Measurements from ENCODE around the gene RSPH10B. TPM values are rescaled to one million over a fixed set of nuclear protein-coding genes. Genes with fewer than 3 reads are reported as not detected.
"Not testable (repeated sequence)": the region's sequence is repeated elsewhere in the genome, so short reads cannot be mapped to it uniquely, and the experiment has no call there.

The RSPH10B gene
- total and polyA plus RNA-seq, 2 donors (not counting 1 experiment from before 2014, with no cell fraction given) = 0.07 to 0.20 TPM

GRCh38 chr7:5979680-5980314 is 9.3 kb upstream of the RSPH10B start:
- H3K9me3 ChIP-seq (ENCODE audit: control extremely low read depth in 1 of 3, control insufficient read depth in 2 of 3, insufficient read depth in 1 of 3, low read length in 2 of 3); H3K4me3 ChIP-seq (ENCODE audit: control extremely low read depth in 1 of 5, extremely low read depth in 1 of 5, insufficient read depth in 1 of 5, low read depth in 2 of 5, low read length in 4 of 5); H4K20me1 ChIP-seq (ENCODE audit: control insufficient read depth, insufficient read depth, low read length, poor library complexity, severe bottlenecking); DNase-seq; POLR2A ChIA-PET; H2AFZ ChIP-seq (ENCODE audit: insufficient read depth, low read depth, low read length, poor library complexity, severe bottlenecking); H3K27me3 ChIP-seq (replicated peaks in 1 of 4; ENCODE audit: control extremely low read depth in 1 of 4, control insufficient read depth in 3 of 4, insufficient read depth in 4 of 4, low read length in 3 of 4); intact Hi-C loops (cut with micrococcal nuclease); H3K4me2 ChIP-seq (replicated peaks; ENCODE audit: low read depth, low read length, poor library complexity, severe bottlenecking); H3K27ac Mint-ChIP-seq; CTCF ChIA-PET; H3K4me1 Mint-ChIP-seq; H3K27me3 Mint-ChIP-seq; H3K79me2 ChIP-seq (ENCODE audit: control insufficient read depth, insufficient read depth, low read length); H3K36me3 ChIP-seq (replicated peaks in 1 of 2; ENCODE audit: control extremely low read depth in 1 of 2, control insufficient read depth in 1 of 2, extremely low read depth in 1 of 2, insufficient read depth in 2 of 2, low read length in 1 of 2); ATAC-seq (ENCODE audit: low read depth); H3K4me3 Mint-ChIP-seq; H3K9ac ChIP-seq (ENCODE audit: low read length); H3K9me3 Mint-ChIP-seq (ENCODE audit: insufficient read depth); H3K27ac ChIP-seq (ENCODE audit: low read length in 2 of 2); H3K4me1 ChIP-seq (ENCODE audit: control insufficient read depth in 2 of 2, insufficient read depth in 2 of 2, low read length in 2 of 2): not testable (repeated sequence)
- WGBS (ENCODE audit: insufficient coverage) = no CpG with 5 or more reads among the region's 12 CpGs

GRCh38 chr7:5973580-5973979 is 3.1 kb upstream of the RSPH10B start:
- H3K27me3 ChIP-seq (replicated peaks in 1 of 4; ENCODE audit: control extremely low read depth in 1 of 4, control insufficient read depth in 3 of 4, insufficient read depth in 4 of 4, low read length in 3 of 4); H3K27ac ChIP-seq (ENCODE audit: low read length in 2 of 2); H3K9me3 ChIP-seq (ENCODE audit: control extremely low read depth in 1 of 3, control insufficient read depth in 2 of 3, insufficient read depth in 1 of 3, low read length in 2 of 3); H2AFZ ChIP-seq (ENCODE audit: insufficient read depth, low read depth, low read length, poor library complexity, severe bottlenecking); H3K27me3 Mint-ChIP-seq; H3K4me3 ChIP-seq (ENCODE audit: control extremely low read depth in 1 of 5, extremely low read depth in 1 of 5, insufficient read depth in 1 of 5, low read depth in 2 of 5, low read length in 4 of 5); H3K4me2 ChIP-seq (replicated peaks; ENCODE audit: low read depth, low read length, poor library complexity, severe bottlenecking); H3K9ac ChIP-seq (ENCODE audit: low read length); ATAC-seq (ENCODE audit: low read depth); CTCF ChIA-PET; H3K9me3 Mint-ChIP-seq (ENCODE audit: insufficient read depth); H3K27ac Mint-ChIP-seq; intact Hi-C loops (cut with micrococcal nuclease); DNase-seq; H3K4me3 Mint-ChIP-seq; H4K20me1 ChIP-seq (ENCODE audit: control insufficient read depth, insufficient read depth, low read length, poor library complexity, severe bottlenecking); POLR2A ChIA-PET; H3K79me2 ChIP-seq (ENCODE audit: control insufficient read depth, insufficient read depth, low read length); H3K36me3 ChIP-seq (replicated peaks in 1 of 2; ENCODE audit: control extremely low read depth in 1 of 2, control insufficient read depth in 1 of 2, extremely low read depth in 1 of 2, insufficient read depth in 2 of 2, low read length in 1 of 2); H3K4me1 Mint-ChIP-seq; H3K4me1 ChIP-seq (ENCODE audit: control insufficient read depth in 2 of 2, insufficient read depth in 2 of 2, low read length in 2 of 2): not testable (repeated sequence)
- WGBS (ENCODE audit: insufficient coverage) = no CpG with 5 or more reads among the region's 8 CpGs

GRCh38 chr7:5963810-5964209 is 6.7 kb downstream of the RSPH10B start:
- H3K36me3 ChIP-seq (replicated peaks in 1 of 2; ENCODE audit: control extremely low read depth in 1 of 2, control insufficient read depth in 1 of 2, extremely low read depth in 1 of 2, insufficient read depth in 2 of 2, low read length in 1 of 2); H3K27me3 ChIP-seq (replicated peaks in 1 of 4; ENCODE audit: control extremely low read depth in 1 of 4, control insufficient read depth in 3 of 4, insufficient read depth in 4 of 4, low read length in 3 of 4); H4K20me1 ChIP-seq (ENCODE audit: control insufficient read depth, insufficient read depth, low read length, poor library complexity, severe bottlenecking); H3K4me3 Mint-ChIP-seq; H3K79me2 ChIP-seq (ENCODE audit: control insufficient read depth, insufficient read depth, low read length); H3K4me3 ChIP-seq (ENCODE audit: control extremely low read depth in 1 of 5, extremely low read depth in 1 of 5, insufficient read depth in 1 of 5, low read depth in 2 of 5, low read length in 4 of 5); H3K9me3 Mint-ChIP-seq (ENCODE audit: insufficient read depth); DNase-seq; ATAC-seq (ENCODE audit: low read depth); H2AFZ ChIP-seq (ENCODE audit: insufficient read depth, low read depth, low read length, poor library complexity, severe bottlenecking); H3K27ac ChIP-seq (ENCODE audit: low read length in 2 of 2); H3K4me2 ChIP-seq (replicated peaks; ENCODE audit: low read depth, low read length, poor library complexity, severe bottlenecking); H3K4me1 Mint-ChIP-seq; H3K27ac Mint-ChIP-seq; H3K9ac ChIP-seq (ENCODE audit: low read length); H3K4me1 ChIP-seq (ENCODE audit: control insufficient read depth in 2 of 2, insufficient read depth in 2 of 2, low read length in 2 of 2); CTCF ChIA-PET; intact Hi-C loops (cut with micrococcal nuclease); POLR2A ChIA-PET; H3K9me3 ChIP-seq (ENCODE audit: control extremely low read depth in 1 of 3, control insufficient read depth in 2 of 3, insufficient read depth in 1 of 3, low read length in 2 of 3); H3K27me3 Mint-ChIP-seq: not testable (repeated sequence)
- WGBS (ENCODE audit: insufficient coverage) = no CpG with 5 or more reads among the region's 7 CpGs

GRCh38 chr7:5963205-5963604 is 7.3 kb downstream of the RSPH10B start:
- H3K4me1 ChIP-seq (ENCODE audit: control insufficient read depth in 2 of 2, insufficient read depth in 2 of 2, low read length in 2 of 2); H3K27me3 Mint-ChIP-seq; ATAC-seq (ENCODE audit: low read depth); H3K4me2 ChIP-seq (replicated peaks; ENCODE audit: low read depth, low read length, poor library complexity, severe bottlenecking); H3K9me3 ChIP-seq (ENCODE audit: control extremely low read depth in 1 of 3, control insufficient read depth in 2 of 3, insufficient read depth in 1 of 3, low read length in 2 of 3); POLR2A ChIA-PET; H3K9ac ChIP-seq (ENCODE audit: low read length); H3K36me3 ChIP-seq (replicated peaks in 1 of 2; ENCODE audit: control extremely low read depth in 1 of 2, control insufficient read depth in 1 of 2, extremely low read depth in 1 of 2, insufficient read depth in 2 of 2, low read length in 1 of 2); CTCF ChIA-PET; H3K9me3 Mint-ChIP-seq (ENCODE audit: insufficient read depth); H3K27ac Mint-ChIP-seq; H3K27me3 ChIP-seq (replicated peaks in 1 of 4; ENCODE audit: control extremely low read depth in 1 of 4, control insufficient read depth in 3 of 4, insufficient read depth in 4 of 4, low read length in 3 of 4); H2AFZ ChIP-seq (ENCODE audit: insufficient read depth, low read depth, low read length, poor library complexity, severe bottlenecking); H4K20me1 ChIP-seq (ENCODE audit: control insufficient read depth, insufficient read depth, low read length, poor library complexity, severe bottlenecking); H3K79me2 ChIP-seq (ENCODE audit: control insufficient read depth, insufficient read depth, low read length); H3K4me1 Mint-ChIP-seq; H3K4me3 ChIP-seq (ENCODE audit: control extremely low read depth in 1 of 5, extremely low read depth in 1 of 5, insufficient read depth in 1 of 5, low read depth in 2 of 5, low read length in 4 of 5); intact Hi-C loops (cut with micrococcal nuclease); DNase-seq; H3K4me3 Mint-ChIP-seq; H3K27ac ChIP-seq (ENCODE audit: low read length in 2 of 2): not testable (repeated sequence)
- WGBS (ENCODE audit: insufficient coverage) = no CpG with 5 or more reads among the region's 13 CpGs

Measured in B cell (primary cell).